BE2C (cell line): ENCODE measurements around the gene DIS3L2.

ENCODE experiments used
- DNase-seq: peaks from one replicate; pipeline ENCODE4 v3.0.0-alpha.2; 2020
- H3K27me3 ChIP-seq: fragments of 250-450 bp; sonication (Bioruptor Pico); 2 replicates; pipeline ENCODE4 v1.5.1; 2020; ENCODE audit warnings: mild to moderate bottlenecking
- H3K36me3 ChIP-seq: fragments of 250-450 bp; sonication (Bioruptor Pico); 2 replicates; pipeline ENCODE4 v1.5.1; 2020; ENCODE audit warnings: mild to moderate bottlenecking
- H3K4me1 ChIP-seq: fragments of 250-450 bp; sonication (Bioruptor Pico); 2 replicates; pipeline ENCODE4 v1.5.1; 2020
- H3K4me3 ChIP-seq: 2 replicates; pipeline ENCODE4 v1.5.1; 2011; ENCODE audit warnings: low read depth, low read length
- H3K9me3 ChIP-seq: fragments of 250-450 bp; sonication (Bioruptor Pico); 2 replicates; pipeline ENCODE4 v1.5.1; 2020
- TF ChIP-seq, protein P1 (sequence below): IDR thresholded peaks from 2 replicates; pipeline ENCODE4 v1.5.1; 2012; ENCODE audit warnings: mild to moderate bottlenecking, low read depth, low read length

DIS3L2 gene

DNA sequence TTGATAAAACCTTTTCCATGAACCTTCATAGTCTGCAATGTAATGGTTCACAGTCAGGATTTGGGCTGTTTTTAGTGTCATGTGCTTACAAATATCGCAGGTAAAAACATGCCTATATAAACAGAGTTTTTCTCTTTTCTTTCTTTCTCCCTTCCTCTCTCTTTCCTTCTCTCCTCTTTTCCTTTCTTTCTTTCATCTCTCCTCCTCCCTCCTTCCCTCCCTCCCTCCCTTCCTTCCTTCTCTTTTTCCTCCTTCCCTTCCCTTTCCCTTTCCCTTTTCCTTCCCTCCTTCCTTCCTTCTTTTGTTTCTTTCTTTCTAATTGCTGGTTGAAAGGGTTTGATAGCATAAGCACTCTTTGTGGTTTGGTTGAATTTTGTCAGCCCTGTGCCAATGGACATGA lies 25.7 kb upstream of the DIS3L2 start:
- no peak for DNase-seq
- Histone ChIP-seq H3K9me3 (no peaks in the 10 kb centered on the region), H3K27me3 (no peaks in the 10 kb centered on the region), H3K4me1 (peaks cover 6% of the 10 kb centered on the region), H3K4me3 (no peak overlapping the region), H3K36me3 (no peaks in the 10 kb centered on the region)
- TF ChIP-seq, protein P1, sequence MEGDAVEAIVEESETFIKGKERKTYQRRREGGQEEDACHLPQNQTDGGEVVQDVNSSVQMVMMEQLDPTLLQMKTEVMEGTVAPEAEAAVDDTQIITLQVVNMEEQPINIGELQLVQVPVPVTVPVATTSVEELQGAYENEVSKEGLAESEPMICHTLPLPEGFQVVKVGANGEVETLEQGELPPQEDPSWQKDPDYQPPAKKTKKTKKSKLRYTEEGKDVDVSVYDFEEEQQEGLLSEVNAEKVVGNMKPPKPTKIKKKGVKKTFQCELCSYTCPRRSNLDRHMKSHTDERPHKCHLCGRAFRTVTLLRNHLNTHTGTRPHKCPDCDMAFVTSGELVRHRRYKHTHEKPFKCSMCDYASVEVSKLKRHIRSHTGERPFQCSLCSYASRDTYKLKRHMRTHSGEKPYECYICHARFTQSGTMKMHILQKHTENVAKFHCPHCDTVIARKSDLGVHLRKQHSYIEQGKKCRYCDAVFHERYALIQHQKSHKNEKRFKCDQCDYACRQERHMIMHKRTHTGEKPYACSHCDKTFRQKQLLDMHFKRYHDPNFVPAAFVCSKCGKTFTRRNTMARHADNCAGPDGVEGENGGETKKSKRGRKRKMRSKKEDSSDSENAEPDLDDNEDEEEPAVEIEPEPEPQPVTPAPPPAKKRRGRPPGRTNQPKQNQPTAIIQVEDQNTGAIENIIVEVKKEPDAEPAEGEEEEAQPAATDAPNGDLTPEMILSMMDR, result no peak

DNA sequence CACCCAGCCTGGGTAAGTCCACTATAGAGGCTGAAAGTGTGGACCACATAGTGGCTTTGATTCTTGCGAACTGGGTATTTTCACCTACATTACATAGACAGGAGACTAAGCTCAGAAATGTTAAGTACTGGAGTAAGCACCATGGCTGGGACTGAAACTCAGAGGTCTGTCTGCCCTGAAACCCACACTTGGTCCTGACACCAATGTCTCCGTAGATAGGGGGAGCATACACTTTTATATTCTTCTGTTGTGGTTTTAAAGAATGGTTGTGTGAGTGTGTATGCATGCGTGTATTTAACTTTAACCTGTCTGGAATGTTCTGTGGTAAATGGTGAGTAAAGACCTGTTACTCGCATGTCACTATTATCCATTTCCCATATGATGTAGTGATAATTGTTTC lies 25.0 kb upstream of the DIS3L2 start:
- H3K9me3 ChIP-seq, result no peaks in the 10 kb centered on the region
- DNase-seq, result no peak
- no peaks in the 10 kb centered on the region for H3K36me3 ChIP-seq
- TF ChIP-seq, protein P1, result no peak
- peaks cover 6% of the 10 kb centered on the region for H3K4me1 ChIP-seq
- H3K4me3 ChIP-seq, result no peak overlapping the region
- H3K27me3 ChIP-seq, result no peaks in the 10 kb centered on the region

DNA sequence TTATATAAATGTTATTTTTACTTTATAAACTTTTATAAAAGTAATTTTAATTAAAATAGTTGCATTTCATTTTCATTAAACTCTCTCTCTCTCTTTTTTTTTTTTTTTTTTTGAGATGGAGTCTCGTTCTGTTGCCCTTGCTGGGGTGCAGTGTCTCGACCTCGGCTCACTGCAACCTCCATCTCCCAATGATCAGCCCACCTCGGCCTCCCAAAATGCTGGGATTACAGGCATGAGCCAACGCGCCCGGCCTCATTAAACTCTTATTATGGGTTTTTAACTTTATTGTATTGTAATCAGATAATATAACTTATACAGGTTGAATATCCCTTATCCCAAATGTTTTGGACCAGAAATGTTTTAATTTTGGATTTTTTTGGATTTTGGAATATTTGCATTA lies 24.5 kb upstream of the DIS3L2 start:
- no peak for DNase-seq
- H3K27me3 ChIP-seq, result no peaks in the 10 kb centered on the region
- no peak overlapping the region for H3K4me3 ChIP-seq
- H3K4me1 ChIP-seq, result peaks cover 6% of the 10 kb centered on the region
- no peaks in the 10 kb centered on the region for H3K36me3 ChIP-seq
- H3K9me3 ChIP-seq, result no peaks in the 10 kb centered on the region
- TF ChIP-seq, protein P1, result no peak

DNA sequence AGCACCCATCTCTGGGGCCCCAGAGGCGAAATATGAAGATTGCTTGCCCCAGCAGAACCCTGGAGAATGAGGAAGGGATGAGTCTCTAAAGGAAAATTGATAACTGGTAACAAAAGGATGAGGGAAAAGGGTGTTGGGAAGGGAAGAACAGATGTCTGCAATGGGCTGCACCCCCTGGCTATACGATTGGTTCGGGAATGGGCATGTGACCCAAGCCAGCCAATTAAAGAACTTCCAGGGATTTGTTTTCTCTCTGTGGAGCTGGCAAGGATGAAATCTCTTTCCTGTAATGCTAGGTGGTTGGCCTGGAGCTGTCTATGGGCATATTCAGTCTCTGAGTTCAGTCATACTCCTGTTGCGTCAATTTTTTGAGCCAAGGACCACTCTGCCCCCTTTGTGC lies 22.5 kb upstream of the DIS3L2 start:
- Histone ChIP-seq H3K4me3 (no peak overlapping the region), H3K36me3 (no peaks in the 10 kb centered on the region), H3K27me3 (no peaks in the 10 kb centered on the region), H3K4me1 (peaks cover 4% of the 10 kb centered on the region), H3K9me3 (no peaks in the 10 kb centered on the region)
- TF ChIP-seq, protein P1, result no peak
- DNase-seq, result no peak

DNA sequence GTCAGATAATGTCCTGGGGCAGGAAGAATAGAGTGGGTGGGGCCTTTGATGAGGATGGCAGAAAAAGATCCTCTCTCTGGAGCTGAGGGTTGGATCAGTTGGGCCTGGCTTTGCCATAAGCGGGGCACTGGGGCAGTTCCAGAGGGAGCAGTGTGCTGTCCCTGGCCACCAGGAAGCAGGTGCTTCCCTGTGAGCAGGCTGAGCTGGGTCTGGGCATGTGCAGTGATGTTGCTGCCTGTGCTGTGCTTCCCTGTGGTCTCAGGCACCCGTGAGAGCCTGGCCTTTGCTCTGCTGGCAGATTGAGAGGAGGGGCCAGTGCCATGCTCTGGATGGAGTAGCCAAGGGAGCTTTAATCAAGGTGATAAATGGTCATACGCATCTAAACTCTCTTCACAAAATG lies 20.7 kb upstream of the DIS3L2 start:
- Histone ChIP-seq H3K9me3 (no peaks in the 10 kb centered on the region), H3K36me3 (no peaks in the 10 kb centered on the region), H3K4me3 (no peak overlapping the region), H3K4me1 (no peaks in the 10 kb centered on the region), H3K27me3 (no peaks in the 10 kb centered on the region)
- TF ChIP-seq, protein P1, result no peak
- DNase-seq, result no peak

DNA sequence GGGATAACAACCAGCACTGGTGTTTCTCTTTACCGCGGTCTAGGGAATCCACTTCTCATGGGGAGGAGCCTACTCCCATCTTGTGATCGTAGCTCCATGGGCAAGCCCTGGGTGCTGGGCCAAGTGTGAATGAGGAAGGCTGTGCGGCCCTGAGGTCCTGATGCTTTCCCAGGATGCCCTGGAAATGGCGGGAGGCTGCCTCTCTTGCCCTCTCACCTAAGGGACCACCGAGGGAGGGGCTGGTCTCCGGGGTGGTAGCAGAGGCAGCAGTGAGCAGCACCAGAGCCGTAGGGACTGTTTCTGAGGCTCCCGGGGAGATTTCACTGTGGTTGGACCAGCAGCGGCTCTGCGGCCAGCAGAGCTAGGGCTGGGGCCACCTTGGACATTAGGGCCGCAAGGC lies 19.8 kb upstream of the DIS3L2 start:
- TF ChIP-seq, protein P1, result no peak

More for the DNA sequence above, 19.8 kb upstream of the DIS3L2 start:
- Histone ChIP-seq H3K9me3 (no peaks in the 10 kb centered on the region), H3K27me3 (no peaks in the 10 kb centered on the region), H3K4me3 (no peak overlapping the region), H3K4me1 (no peaks in the 10 kb centered on the region), H3K36me3 (no peaks in the 10 kb centered on the region)
- no peak for DNase-seq
